GM18505 (cell line): ENCODE data around the gene LSM14A.
"Not testable (repeated sequence)": the region's sequence is repeated elsewhere in the genome, so short reads cannot be mapped to it uniquely, and the experiment has no call there.

ENCODE experiments used
- ATAC-seq: cut with Tn5 transposase; IDR thresholded peaks from one replicate; pipeline ENCODE4 v1.9.1; 2021; ENCODE audit not compliant: unreplicated experiment
- POLR2A ChIP-seq: IDR thresholded peaks from 4 replicates; pipeline ENCODE4 v1.6.1; 2011; ENCODE audit warnings: borderline replicate concordance; ENCODE audit not compliant: insufficient read depth, insufficient read length; ENCODE audit errors: extremely low read depth

LSM14A gene

GRCh38 chr19:34173193-34173956, 1.1 kb downstream of the LSM14A start:
- ATAC-seq = no peak
- TF ChIP-seq POLR2A = no peak

GRCh38 chr19:34175173-34175572, 2.9 kb downstream of the LSM14A start:
- ATAC-seq = not testable (repeated sequence)

GRCh38 chr19:34176581-34176980, 4.3 kb downstream of the LSM14A start:
- no peak for TF ChIP-seq POLR2A
- ATAC-seq = no peak

GRCh38 chr19:34178274-34178610, 5.9 kb downstream of the LSM14A start:
- no peak for ATAC-seq

GRCh38 chr19:34179066-34179465, 6.8 kb downstream of the LSM14A start:
- TF ChIP-seq POLR2A = no peak
- ATAC-seq = no peak

More at GRCh38 chr19:34178274-34178610, 5.9 kb downstream of the LSM14A start:
- no peak for TF ChIP-seq POLR2A

GRCh38 chr19:34180273-34180672, 8.0 kb downstream of the LSM14A start:
- TF ChIP-seq POLR2A = no peak
- no peak for ATAC-seq

- no peak for TF ChIP-seq POLR2A
- no peak for ATAC-seq
These were observed 8.4 kb downstream of the LSM14A start for GRCh38 chr19:34180709-34181108.

- no peak for TF ChIP-seq POLR2A
- ATAC-seq = no peak
These were observed 9.0 kb downstream of the LSM14A start for GRCh38 chr19:34181111-34181864.

GRCh38 chr19:34182125-34182524, 9.8 kb downstream of the LSM14A start:
- no peak for ATAC-seq
- no peak for TF ChIP-seq POLR2A

- no peak for TF ChIP-seq POLR2A
- no peak for ATAC-seq
These were observed 12.7 kb downstream of the LSM14A start for GRCh38 chr19:34184880-34185491.

GRCh38 chr19:34186205-34186604, 13.9 kb downstream of the LSM14A start:
- no peak for TF ChIP-seq POLR2A
- ATAC-seq = no peak

- no peak for ATAC-seq
- no peak for TF ChIP-seq POLR2A
These were observed 14.7 kb downstream of the LSM14A start for GRCh38 chr19:34187011-34187410.

GRCh38 chr19:34188408-34188807, 16.1 kb downstream of the LSM14A start:
- ATAC-seq = no peak
- TF ChIP-seq POLR2A = no peak

GRCh38 chr19:34189199-34189916, 17.1 kb downstream of the LSM14A start:
- no peak for TF ChIP-seq POLR2A
- ATAC-seq = no peak

GRCh38 chr19:34189917-34190425, 17.7 kb downstream of the LSM14A start:
- no peak for TF ChIP-seq POLR2A
- ATAC-seq = no peak
